Naive thymus-derived CD8-positive, alpha-beta T cell (primary cell): ENCODE results near the gene TRAPPC14. TPM values are rescaled to one million over a fixed set of nuclear protein-coding genes. Genes with fewer than 3 reads are reported as not detected.

Source experiments
- ATAC-seq, 2 donors: fragments of 150-1000 bp; cut with Tn5 transposase in 1 of 2; sonication (Bioruptor Pico), chemical (Tn5 transposase) in 1 of 2; 1 replicate in 1 of 2; 2 replicates in 1 of 2; pipeline ENCODE4 v1.10.0; 2021; ENCODE audit warnings: mild to moderate bottlenecking in 2 of 2, moderate library complexity in 2 of 2
- POLR2A ChIA-PET: fragments of 350-600 bp; sonication (Branson Sonifier 250); formaldehyde crosslinking; loops from one replicate; lab custom pipeline; 2021; ENCODE audit warnings: antibody characterized with exemption; lab: Charles Lee
- DNase-seq, 10 donors: peaks; one replicate each; pipeline versions ENCODE4 v3.0.0 to v3.0.0-alpha.2; 2020 to 2022
- H3K27ac Mint-ChIP-seq, 10 donors: one replicate each; pipeline ENCODE4 v1.8.0; 2020 to 2022; ENCODE audit warnings: mild to moderate bottlenecking in 10 of 10, mixed read lengths in 10 of 10, moderate library complexity in 4 of 10, inconsistent platforms in 1 of 10
- H3K27me3 Mint-ChIP-seq, 5 donors: one replicate each; pipeline ENCODE4 v1.8.0; 2021 to 2022; ENCODE audit warnings: mixed read lengths in 5 of 5
- H3K36me3 Mint-ChIP-seq, 3 donors: one replicate each; pipeline ENCODE4 v1.8.0; 2020 to 2022; ENCODE audit warnings: mixed read lengths in 3 of 3, mild to moderate bottlenecking in 2 of 3, inconsistent platforms in 1 of 3
- H3K4me1 Mint-ChIP-seq, 4 donors: one replicate each; pipeline ENCODE4 v1.8.0; 2021 to 2022; ENCODE audit warnings: mixed read lengths in 4 of 4
- H3K4me3 Mint-ChIP-seq, 10 donors: one replicate each; pipeline ENCODE4 v1.8.0; 2020 to 2022; ENCODE audit warnings: mild to moderate bottlenecking in 10 of 10, mixed read lengths in 10 of 10, moderate library complexity in 6 of 10, inconsistent platforms in 1 of 10
- H3K9me3 Mint-ChIP-seq, 9 donors: one replicate each; pipeline ENCODE4 v1.8.0; 2020 to 2022; ENCODE audit warnings: mixed read lengths in 9 of 9, mild to moderate bottlenecking in 3 of 9, inconsistent platforms in 1 of 9, moderate library complexity in 1 of 9
- polyA plus RNA-seq, 3 donors: library from polyadenylated mRNA; unstranded; fragments of 300-500 nt; fragmentation: Illumina TruSeq; gene quantifications; one replicate each; pipeline ENCODE4 v1.2.3, GENCODE V29; 2021
- total RNA-seq, 8 experiments: library from RNA in 2 of 8; stranded (reverse) in 2 of 8; gene quantifications; one replicate each; pipeline ENCODE4 v1.2.3 and lab custom pipeline; 2021 to 2026

Gene TRAPPC14
- total and polyA plus RNA-seq, 5 experiments from 2014 or later = 2.1 to 109 (median 4.5) TPM

- peak overlapping the region; percentile 67 to 87 (median 82) for H3K4me3 Mint-ChIP-seq
- POLR2A ChIA-PET = interaction anchor here (0.6 to 18.7 kb wide), 13 partner anchors 8 to 304 kb away, joined by 3 to 358 read pairs (median 4); partner anchors contain the start of genes LAMTOR4, MBLAC1 and TRAPPC14
- peak overlapping the region in 9 of 10 donors; percentile 16 to 89 (median 81) for H3K27ac Mint-ChIP-seq
- H3K36me3 Mint-ChIP-seq = peaks cover 0 to 2% (median 0%) of the 10 kb centered on the region in 3 donors
- no peaks in the 10 kb centered on the region for H3K9me3 Mint-ChIP-seq
- DNase-seq (peak in 1 of 10 donors; percentile 35), ATAC-seq (peak; percentile 19 to 23)
- peaks cover 0 to 18% (median 0%) of the 10 kb centered on the region in 5 donors for H3K27me3 Mint-ChIP-seq
- peaks cover 46 to 80% (median 65%) of the 10 kb centered on the region in 4 donors for H3K4me1 Mint-ChIP-seq
Observed at GRCh38 chr7:100171840-100172239, 13.3 kb upstream of the TRAPPC14 start.

GRCh38 chr7:100171087-100171681 is 12.7 kb upstream of the TRAPPC14 start:
- Mint-ChIP-seq H3K27ac (peak overlapping the region; percentile 89 to 99 (median 94)), H3K4me3 (peak overlapping the region; percentile 83 to 95 (median 86)), H3K9me3 (no peaks in the 10 kb centered on the region), H3K36me3 (peaks cover 0 to 2% (median 0%) of the 10 kb centered on the region in 3 donors), H3K4me1 (peaks cover 47 to 80% (median 66%) of the 10 kb centered on the region in 4 donors), H3K27me3 (peaks cover 0 to 20% (median 0%) of the 10 kb centered on the region in 5 donors)
- DNase-seq = peak in 5 of 10 donors; percentile 47 to 77 (median 64)
- ATAC-seq = peak; percentile 37 to 59
- POLR2A ChIA-PET = interaction anchor here (0.6 to 18.7 kb wide), 10 partner anchors 7 to 303 kb away, joined by 3 to 358 read pairs (median 4); partner anchors contain the start of genes LAMTOR4, MBLAC1 and TRAPPC14

DNA sequence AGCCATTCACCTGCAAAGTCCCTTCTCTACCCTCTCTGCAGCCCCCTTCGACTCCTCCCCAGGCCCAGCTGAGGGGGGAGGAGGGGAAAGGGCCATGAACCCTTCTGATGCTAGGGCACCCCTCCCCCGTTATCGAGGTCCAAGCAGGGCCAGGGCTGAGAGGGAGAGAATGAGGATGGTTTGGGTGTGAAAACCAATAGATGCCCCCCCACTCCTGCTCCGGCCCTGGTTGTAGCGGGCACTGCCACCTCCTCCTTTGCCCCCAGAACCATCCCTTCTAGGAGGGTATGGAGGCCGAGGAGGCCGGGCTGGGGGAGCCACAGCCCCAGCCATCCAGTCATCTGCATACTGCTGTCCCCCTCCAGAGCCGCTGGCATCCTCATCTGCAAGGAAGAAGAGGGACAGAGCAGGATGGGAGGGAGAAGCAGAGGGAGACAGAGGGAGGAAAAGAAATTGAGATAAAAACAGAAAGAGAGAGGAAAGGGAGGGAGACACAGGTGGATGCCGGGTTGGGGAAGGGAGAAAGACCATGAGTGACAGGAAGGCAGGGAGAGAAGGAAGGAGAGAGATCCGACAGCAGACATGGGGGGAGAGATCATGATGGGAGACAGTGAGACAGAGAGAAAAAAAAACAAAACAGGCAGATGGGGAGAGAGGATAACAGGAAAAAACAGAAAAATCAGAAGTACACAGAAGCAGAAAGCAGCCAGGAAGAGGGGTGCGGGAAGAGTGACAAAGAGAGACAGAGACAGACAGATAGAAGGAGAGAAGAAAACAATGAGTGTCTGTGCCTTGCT is 11.8 kb upstream of the TRAPPC14 start:
- peaks cover 0 to 2% (median 0%) of the 10 kb centered on the region in 3 donors for H3K36me3 Mint-ChIP-seq
- H3K9me3 Mint-ChIP-seq = no peaks in the 10 kb centered on the region
- peaks cover 0 to 22% (median 0%) of the 10 kb centered on the region in 5 donors for H3K27me3 Mint-ChIP-seq
- H3K4me1 Mint-ChIP-seq = peaks cover 49 to 81% (median 68%) of the 10 kb centered on the region in 4 donors
- peak overlapping the region; percentile 93 to 99 (median 96) for H3K27ac Mint-ChIP-seq
- ATAC-seq (no peak), DNase-seq (no peak)
- POLR2A ChIA-PET = interaction anchor here (1.2 to 18.7 kb wide), 4 partner anchors 9 to 42 kb away, joined by 3 to 358 read pairs (median 104); partner anchors contain the start of genes GPC2, LAMTOR4, STAG3 and TRAPPC14
- peak overlapping the region; percentile 82 to 95 (median 89) for H3K4me3 Mint-ChIP-seq

DNA sequence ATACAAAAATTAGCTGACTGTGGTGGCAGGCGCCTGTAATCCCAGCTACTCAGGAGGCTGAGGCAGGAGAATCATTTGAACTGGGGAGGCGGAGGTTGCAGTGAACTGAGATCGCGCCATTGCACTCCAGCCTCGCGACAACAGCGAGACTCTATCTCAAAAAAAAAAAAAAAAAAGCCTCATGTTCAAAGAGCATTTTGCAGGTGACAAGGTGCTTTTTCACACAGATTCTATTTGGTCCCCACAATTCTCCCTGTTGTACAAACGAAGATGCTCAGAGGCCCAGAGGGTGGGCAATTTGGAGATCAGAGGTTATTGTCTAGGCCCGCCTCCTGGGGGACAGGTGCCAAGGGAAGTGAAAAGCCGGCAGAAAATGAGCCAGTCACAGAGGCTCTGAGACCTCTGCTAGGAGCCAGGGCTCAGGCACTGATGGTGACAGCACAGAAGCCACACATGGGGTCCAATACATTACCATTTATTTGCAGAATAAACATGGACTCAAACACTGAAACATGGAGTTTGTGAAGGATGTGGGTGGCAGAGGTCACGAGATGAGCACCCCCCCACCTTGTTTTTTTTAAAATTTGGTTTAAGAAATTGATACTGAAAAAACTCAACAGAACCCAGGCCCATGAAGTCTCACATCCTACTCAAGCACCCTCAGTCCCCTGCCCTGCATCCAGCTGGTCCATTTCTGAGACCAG is 10.8 kb upstream of the TRAPPC14 start:
- peak in 6 of 10 donors; percentile 35 to 60 (median 48) for DNase-seq
- peak; percentile 30 to 44 for ATAC-seq
- peaks cover 0 to 22% (median 0%) of the 10 kb centered on the region in 5 donors for H3K27me3 Mint-ChIP-seq
- H3K4me3 Mint-ChIP-seq = peak overlapping the region; percentile 82 to 96 (median 89)
- H3K36me3 Mint-ChIP-seq = no peaks in the 10 kb centered on the region
- H3K4me1 Mint-ChIP-seq = peaks cover 49 to 82% (median 66%) of the 10 kb centered on the region in 4 donors
- POLR2A ChIA-PET = interaction anchor here (0.7 to 18.7 kb wide), 6 partner anchors 10 to 393 kb away, joined by 3 to 358 read pairs (median 7); partner anchors contain the start of genes AP4M1, GPC2, LAMTOR4 and STAG3
- H3K27ac Mint-ChIP-seq = peak overlapping the region; percentile 93 to 97 (median 96)
- no peaks in the 10 kb centered on the region for H3K9me3 Mint-ChIP-seq

DNA sequence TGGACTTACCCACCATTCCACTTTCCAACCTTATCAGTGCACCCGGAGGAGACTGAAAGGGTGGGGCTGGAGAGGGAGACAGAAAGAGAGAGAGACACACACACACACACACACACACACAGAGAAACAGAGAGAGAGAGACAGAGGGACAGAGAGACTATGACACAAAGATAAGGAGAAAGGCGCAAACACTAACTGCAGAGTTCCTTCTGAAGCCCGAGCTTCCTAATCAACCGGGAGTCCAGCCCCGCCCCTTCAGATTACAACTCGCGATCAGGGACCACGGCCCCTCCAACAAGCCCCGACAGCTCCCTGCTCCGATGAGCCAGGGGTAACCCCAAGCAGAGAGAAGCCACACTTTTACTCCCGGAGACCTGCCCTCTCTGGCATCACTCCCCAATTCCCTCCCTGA is 9.4 kb upstream of the TRAPPC14 start:
- ATAC-seq (no peak), DNase-seq (peak in 1 of 10 donors; percentile 32)
- H3K27ac Mint-ChIP-seq = peak overlapping the region; percentile 93 to 97 (median 96)
- no peaks in the 10 kb centered on the region for H3K36me3 Mint-ChIP-seq
- H3K4me3 Mint-ChIP-seq = peak overlapping the region; percentile 82 to 96 (median 89)
- no peaks in the 10 kb centered on the region for H3K9me3 Mint-ChIP-seq
- POLR2A ChIA-PET = interaction anchor here (0.6 to 18.7 kb wide), 12 partner anchors 11 to 261 kb away, joined by 3 to 358 read pairs (median 5); partner anchors contain the start of genes CNPY4, GPC2, LAMTOR4 and MBLAC1
- peaks cover 0 to 22% (median 0%) of the 10 kb centered on the region in 5 donors for H3K27me3 Mint-ChIP-seq
- H3K4me1 Mint-ChIP-seq = peaks cover 45 to 87% (median 75%) of the 10 kb centered on the region in 4 donors

DNA sequence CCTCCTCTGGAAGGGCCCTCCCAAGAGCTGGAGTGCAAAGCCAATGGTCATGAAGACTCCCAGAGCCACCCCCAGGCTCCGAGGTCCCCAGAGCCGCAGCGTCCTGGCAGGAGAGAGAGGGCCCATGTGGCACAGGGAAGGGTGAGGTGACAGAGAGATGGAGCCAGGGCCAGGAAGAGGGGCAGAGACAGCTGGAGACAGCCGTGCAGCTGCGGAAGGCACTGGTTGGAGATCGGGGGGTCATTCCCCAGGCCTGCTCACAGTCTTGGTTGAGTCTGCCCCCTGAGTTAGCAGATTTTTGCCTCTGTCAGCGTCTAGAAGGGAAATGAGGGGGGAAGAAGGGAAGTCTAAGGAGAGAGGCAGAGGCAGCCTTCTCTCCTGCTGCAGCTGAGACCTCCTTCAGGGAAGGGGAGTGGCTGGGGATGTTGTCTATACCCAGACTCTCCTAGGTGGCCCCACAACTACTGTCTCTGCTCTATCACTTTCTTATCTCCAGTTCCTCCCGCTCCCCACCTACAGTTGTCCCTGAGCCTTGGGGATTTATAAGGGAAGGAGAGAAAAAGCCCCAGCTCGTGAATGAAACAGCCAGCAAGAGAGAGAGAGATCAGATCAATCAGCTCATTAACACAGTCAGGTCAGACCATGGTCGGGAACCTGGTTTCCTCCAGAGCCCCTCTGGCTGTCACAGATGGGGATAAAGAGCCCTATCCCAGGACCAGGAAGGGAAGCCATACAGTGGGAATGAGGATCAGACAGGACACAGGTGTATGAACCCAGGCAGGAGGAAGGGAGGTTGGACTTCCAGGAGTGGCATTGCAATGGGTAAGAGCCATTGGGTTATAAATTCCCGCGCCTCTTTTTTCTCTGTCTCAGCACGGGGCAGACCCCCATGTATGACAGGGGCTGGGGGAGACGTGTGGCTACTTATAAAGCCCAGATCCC is 8.7 kb upstream of the TRAPPC14 start:
- H3K4me1 Mint-ChIP-seq = peaks cover 47 to 94% (median 79%) of the 10 kb centered on the region in 4 donors
- peaks cover 0 to 22% (median 0%) of the 10 kb centered on the region in 5 donors for H3K27me3 Mint-ChIP-seq
- ATAC-seq = no peak
- POLR2A ChIA-PET = interaction anchor here (0.8 to 18.7 kb wide), 15 partner anchors 12 to 263 kb away, joined by 3 to 358 read pairs (median 4); partner anchors contain the start of genes AP4M1, GPC2, LAMTOR4 and MBLAC1
- no peaks in the 10 kb centered on the region for H3K36me3 Mint-ChIP-seq
- H3K9me3 Mint-ChIP-seq = no peaks in the 10 kb centered on the region
- peak overlapping the region; percentile 93 to 97 (median 96) for H3K27ac Mint-ChIP-seq
- no peak for DNase-seq
- H3K4me3 Mint-ChIP-seq = peak overlapping the region; percentile 82 to 96 (median 89)

DNA sequence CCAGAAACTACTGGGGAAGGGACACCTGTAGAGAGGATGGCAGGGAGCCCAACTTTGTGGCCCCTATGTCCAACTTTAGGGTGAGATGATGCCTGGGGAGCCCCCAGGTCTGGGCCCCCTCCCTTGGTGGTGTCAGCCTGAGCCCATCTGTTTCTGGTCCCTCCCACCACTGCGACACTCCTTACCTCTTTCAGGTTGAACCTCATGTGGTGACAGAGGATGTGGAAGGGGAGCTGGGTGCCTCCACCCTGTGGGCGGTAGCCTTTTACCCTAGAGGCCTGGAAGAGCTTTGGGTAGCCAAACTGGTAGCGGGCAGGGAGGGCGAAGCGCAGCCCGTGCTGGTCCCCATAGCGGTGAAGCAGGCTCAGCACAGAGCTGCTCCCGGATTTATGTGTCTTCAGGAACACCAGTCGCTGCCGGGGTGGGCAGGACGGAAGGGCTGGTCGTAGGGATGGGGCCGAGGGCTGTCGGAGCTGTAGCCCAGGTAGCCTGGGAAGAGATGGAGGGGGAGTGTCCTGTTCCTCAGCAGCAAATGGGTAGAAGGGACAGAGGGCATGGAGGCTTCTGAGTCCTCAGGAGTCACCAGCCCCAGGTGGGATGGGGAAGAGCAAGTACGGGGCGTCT is 7.9 kb upstream of the TRAPPC14 start:
- H3K27me3 Mint-ChIP-seq = peaks cover 0 to 22% (median 0%) of the 10 kb centered on the region in 5 donors
- ATAC-seq = peak; percentile 50 to 68
- peaks cover 47 to 88% (median 80%) of the 10 kb centered on the region in 4 donors for H3K4me1 Mint-ChIP-seq
- H3K4me3 Mint-ChIP-seq = peak overlapping the region; percentile 82 to 96 (median 89)
- H3K27ac Mint-ChIP-seq = peak overlapping the region; percentile 93 to 97 (median 96)
- POLR2A ChIA-PET = interaction anchor here (1.0 to 18.7 kb wide), 13 partner anchors 13 to 264 kb away, joined by 3 to 358 read pairs (median 4); partner anchors contain the start of genes AP4M1, GPC2, LAMTOR4 and MBLAC1
- no peaks in the 10 kb centered on the region for H3K9me3 Mint-ChIP-seq
- H3K36me3 Mint-ChIP-seq = no peaks in the 10 kb centered on the region
- peak in 6 of 10 donors; percentile 32 to 75 (median 56) for DNase-seq

DNA sequence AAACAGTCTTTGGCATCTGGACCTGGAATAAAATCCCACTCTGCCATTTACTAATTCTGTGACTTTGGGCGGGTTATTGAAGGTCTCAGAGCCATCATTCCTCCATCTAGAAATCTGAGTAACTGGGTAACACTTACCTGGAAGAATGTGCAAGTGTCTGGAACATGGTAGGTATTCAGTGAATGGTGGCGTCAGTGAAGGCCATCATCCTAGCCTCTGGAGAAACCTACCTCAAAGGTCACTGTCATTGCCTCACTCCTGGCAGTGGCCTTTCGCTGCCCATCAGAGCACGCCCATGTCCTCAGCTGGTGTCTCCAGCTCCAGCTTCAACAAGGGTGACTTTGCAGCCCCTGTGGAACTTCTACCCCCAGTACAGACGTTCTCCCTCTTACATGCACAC is 5.3 kb upstream of the TRAPPC14 start:
- Mint-ChIP-seq H3K27me3 (peaks cover 0 to 18% (median 0%) of the 10 kb centered on the region in 5 donors), H3K27ac (peak overlapping the region; percentile 7 to 99 (median 96)), H3K4me3 (peak overlapping the region; percentile 5 to 88 (median 76)), H3K4me1 (peaks cover 36 to 77% (median 69%) of the 10 kb centered on the region in 4 donors), H3K36me3 (no peaks in the 10 kb centered on the region), H3K9me3 (no peaks in the 10 kb centered on the region)
- POLR2A ChIA-PET = interaction anchor here (0.6 to 18.7 kb wide), 10 partner anchors 9 to 993 kb away, joined by 3 to 358 read pairs (median 4); partner anchors contain the start of genes GPC2, LAMTOR4, STAG3 and TRAPPC14
- DNase-seq (no peak), ATAC-seq (no peak)

DNA sequence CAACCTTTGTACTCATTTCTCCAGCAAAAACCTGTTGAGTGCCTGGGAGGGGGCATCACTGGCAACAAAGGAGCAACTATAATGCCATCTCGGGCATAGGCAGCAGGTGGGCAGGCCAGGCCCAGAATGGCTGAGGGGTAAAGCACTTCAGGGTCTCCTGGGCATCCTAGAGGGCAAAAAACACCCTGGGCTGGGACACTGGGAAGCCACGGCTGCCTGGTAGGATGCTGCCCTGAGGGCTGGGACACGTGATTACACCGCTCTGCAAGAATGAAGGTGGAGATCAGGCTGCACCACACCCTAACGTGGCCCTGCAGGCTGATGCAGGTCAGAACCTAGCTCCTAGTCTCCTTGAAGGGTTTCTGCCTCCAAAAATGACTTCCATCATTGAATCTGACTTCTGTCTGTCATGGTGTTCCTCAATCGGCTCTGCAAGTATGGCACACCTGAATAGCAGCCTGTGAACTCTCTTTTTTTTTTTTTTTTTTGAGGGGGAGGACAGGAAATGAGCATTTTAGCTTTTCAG is 4.5 kb upstream of the TRAPPC14 start:
- Mint-ChIP-seq H3K4me1 (peaks cover 29 to 74% (median 63%) of the 10 kb centered on the region in 4 donors), H3K27me3 (peaks cover 0 to 13% (median 0%) of the 10 kb centered on the region in 5 donors)
- peak in 3 of 10 donors; percentile 59 to 73 (median 72) for DNase-seq

More for the DNA sequence above, 4.5 kb upstream of the TRAPPC14 start:
- no peaks in the 10 kb centered on the region for H3K9me3 Mint-ChIP-seq
- H3K36me3 Mint-ChIP-seq = no peaks in the 10 kb centered on the region
- H3K4me3 Mint-ChIP-seq = peak overlapping the region; percentile 58 to 88 (median 76)
- ATAC-seq = peak; percentile 22 to 48
- POLR2A ChIA-PET = interaction anchor here (0.6 to 18.7 kb wide), 11 partner anchors 10 to 68 kb away, joined by 3 to 358 read pairs (median 5); partner anchors contain the start of genes GPC2, LAMTOR4, PVRIG and STAG3
- H3K27ac Mint-ChIP-seq = peak overlapping the region; percentile 29 to 99 (median 96)
